HT1080 (cell line): ENCODE data around the gene PIP4P1. TPM values are rescaled to one million over a fixed set of nuclear protein-coding genes. Genes with fewer than 3 reads are reported as not detected.
A peak's percentile ranks its signal among the peaks of the same experiment; 100 is the strongest.
"Not testable (repeated sequence)": the region's sequence is repeated elsewhere in the genome, so short reads cannot be mapped to it uniquely, and the experiment has no call there.

Experiments
- DNase-seq: peaks from one replicate; pipeline ENCODE4 v3.0.0-alpha.2; 2015; ENCODE audit warnings: low read depth
- polyA plus RNA-seq, 2 experiments: library from polyadenylated mRNA; depleted of rRNA; stranded (reverse); fragments of >200 nt; gene quantifications; 2 replicates each; pipeline ENCODE4 v1.2.3, GENCODE V29; 2015
- total RNA-seq: library from RNA; depleted of rRNA; stranded (reverse); fragments of >200 nt; shearing (Covaris generic); gene quantifications from 2 replicates; pipeline ENCODE4 v1.2.3, GENCODE V29; 2014; rRNA removed

The PIP4P1 gene
- total RNA-seq: 20.5 and 21.0 TPM in 2 replicates
- polyA plus RNA-seq (2015; cell fraction: cytosol; rRNA removed): 20.3 and 26.6 TPM in 2 replicates
- 34.2 and 36.5 TPM in 2 replicates for polyA plus RNA-seq (2015; cell fraction: nucleus; rRNA removed)

DNA sequence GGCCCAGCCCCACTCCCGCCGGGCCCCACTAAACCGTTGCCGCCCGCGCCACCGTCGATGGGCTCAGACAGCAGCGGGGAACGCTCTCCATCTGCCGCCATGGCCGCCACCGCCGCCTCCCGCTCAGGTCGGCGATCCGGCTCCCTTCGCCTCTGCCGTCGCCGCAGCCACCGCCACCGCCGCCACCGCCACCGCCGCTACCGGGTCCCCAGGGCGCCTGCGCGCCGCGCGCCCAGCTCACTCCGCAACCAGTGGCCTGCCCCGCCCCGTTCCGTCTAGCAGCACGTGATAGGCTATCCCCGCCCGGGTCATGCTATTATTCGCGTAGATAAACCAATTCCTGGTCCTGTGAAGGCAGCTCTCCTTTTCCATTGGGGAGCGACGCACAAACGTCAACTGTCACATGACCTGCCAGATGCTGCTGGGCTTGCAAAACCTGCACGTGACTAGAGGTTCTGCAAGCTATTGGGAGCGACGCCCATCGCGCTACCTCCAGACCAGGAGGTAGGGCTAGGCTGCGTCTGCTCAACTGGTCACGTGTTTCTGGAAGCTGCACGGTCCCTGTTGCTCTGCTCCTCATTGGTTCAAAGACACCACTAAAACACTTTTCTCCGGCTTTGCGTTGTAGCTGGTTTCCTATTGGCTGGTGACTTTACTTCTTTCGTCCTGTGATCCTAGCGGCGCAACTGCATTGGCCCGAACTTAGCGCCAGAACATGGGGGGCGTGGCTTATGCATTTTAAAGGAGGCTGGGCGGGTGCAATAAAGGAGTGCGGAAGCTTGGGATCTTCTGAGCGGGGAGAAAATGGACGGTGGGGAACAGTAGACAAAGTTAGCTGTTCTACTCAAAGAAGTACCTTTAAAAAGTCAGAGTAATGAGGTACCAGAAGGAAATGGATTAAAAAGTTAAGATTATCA, at the start of gene PIP4P1:
PIP4P1 (minus strand) TSS at position 210 of the 917 bp plus-strand sequence; CDS start at position 101, 109 bp downstream.
- peak; percentile 100 for DNase-seq

- DNase-seq: no peak
Observed at GRCh38 chr14:20508367-20508766, 47.1 kb upstream of the PIP4P1 start.

GRCh38 chr14:20507537-20507936, 46.3 kb upstream of the PIP4P1 start:
- not testable (repeated sequence) for DNase-seq

DNA sequence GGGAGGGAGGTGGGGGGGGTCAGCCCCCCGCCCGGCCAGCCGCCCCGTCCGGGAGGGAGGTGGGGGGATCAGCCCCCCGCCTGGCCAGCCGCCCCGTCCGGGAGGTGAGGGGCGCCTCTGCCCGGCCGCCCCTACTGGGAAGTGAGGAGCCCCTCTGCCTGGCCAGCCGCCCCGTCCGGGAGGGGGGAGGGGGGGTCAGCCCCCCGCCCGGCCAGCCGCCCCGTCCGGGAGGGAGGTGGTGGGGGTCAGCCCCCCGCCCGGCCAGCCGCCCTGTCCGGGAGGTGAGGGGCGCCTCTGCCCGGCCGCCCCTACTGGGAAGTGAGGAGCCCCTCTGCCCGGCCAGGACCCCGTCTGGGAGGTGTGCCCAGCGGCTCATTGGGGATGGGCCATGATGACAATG, 45.5 kb upstream of the PIP4P1 start:
- DNase-seq: not testable (repeated sequence)

DNA sequence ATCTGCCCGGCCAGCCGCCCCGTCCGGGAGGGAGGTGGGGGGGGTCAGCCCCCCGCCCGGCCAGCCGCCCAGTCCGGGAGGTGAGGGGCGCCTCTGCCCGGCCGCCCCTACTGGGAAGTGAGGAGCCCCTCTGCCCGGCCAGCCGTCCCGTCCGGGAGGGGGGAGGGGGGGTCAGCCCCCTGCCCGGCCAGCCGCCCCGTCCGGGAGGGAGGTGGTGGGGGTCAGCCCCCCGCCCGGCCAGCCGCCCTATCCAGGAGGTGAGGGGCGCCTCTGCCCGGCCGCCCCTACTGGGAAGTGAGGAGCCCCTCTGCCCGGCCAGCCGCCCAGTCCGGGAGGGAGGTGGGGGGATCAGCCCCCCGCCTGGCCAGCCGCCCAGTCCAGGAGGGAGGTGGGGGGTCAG, 45.0 kb upstream of the PIP4P1 start:
- not testable (repeated sequence) for DNase-seq

DNA sequence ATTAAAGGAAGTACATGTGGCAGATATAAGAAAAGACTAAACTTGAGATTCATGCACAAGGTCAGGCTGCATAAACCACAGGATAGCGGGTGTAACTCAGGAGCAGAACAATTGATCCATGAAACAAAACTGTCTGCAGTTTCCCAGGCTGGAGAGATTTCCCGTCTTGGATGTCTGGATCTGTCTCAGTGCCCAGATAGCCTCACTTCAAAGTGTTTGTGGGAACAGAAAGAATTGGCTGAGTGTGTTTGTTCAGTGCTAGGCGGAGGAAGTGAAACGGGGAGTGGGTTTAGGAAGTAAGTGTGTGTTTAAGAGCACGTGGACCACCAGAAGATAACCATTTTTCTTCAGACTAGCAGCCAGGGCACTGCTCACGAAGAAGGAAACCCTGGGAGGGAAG, 42.7 kb upstream of the PIP4P1 start:
- no peak for DNase-seq

- peak; percentile 45 for DNase-seq
Observed at GRCh38 chr14:20501346-20501745, 40.1 kb upstream of the PIP4P1 start.

DNA sequence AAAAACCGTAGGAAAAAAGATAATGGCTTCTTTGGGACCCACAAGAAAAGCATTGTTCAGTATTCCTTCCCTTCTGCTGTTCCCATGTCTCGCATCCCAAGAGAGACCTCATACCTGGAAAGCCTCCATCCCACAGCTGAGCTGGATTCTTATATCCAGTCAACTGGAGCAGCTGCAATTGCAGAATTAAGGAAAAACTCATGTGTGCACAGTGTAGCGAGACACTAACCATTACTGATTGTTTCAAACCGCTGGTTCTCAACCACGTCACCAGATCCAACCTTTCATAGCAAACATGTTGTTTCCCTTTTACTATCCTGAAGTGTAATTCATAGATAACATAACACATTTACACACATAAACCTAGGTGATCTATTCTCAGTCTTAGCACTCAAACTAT, 38.6 kb upstream of the PIP4P1 start:
- no peak for DNase-seq

DNA sequence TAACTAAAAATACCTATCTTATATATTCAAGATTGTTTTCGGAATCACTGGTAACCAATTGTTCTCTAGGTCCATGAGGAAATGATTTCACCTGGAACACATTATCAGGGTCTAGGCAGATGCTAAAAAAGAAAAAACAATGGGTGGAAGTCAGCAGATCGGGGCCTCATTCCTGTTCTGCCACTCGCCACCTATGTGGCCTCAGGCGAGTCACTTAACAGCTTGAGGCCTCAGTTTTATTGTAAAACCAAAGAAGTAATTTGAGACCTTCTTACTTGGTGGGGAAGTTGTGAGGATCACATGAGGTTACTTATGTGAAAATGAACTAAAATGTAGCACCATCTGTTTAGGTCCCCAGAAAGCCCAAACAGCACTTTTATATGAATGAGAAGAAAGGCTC, 37.9 kb upstream of the PIP4P1 start:
- peak; percentile 47 for DNase-seq

DNA sequence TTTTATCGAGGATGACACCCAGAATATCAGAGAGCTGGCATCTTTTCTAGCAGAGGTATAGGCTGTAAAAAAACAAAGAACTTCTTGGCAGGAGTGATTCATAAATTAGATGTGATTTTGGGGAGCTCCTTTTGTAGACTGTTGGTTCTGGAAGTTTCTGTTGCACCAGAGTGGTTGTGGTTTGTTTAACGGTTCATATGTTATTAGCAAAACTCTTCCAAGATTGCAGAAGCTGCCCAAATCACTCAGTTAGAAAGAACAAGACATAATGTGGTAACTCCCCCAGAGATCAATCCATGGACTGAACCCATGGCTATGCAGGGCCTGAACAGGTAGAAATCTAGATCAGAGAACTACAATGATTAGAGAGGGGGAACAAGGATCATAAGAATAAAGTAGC, 37.4 kb upstream of the PIP4P1 start:
- no peak for DNase-seq

- peak; percentile 67 for DNase-seq
Observed at GRCh38 chr14:20494935-20495766, 33.9 kb upstream of the PIP4P1 start.

DNA sequence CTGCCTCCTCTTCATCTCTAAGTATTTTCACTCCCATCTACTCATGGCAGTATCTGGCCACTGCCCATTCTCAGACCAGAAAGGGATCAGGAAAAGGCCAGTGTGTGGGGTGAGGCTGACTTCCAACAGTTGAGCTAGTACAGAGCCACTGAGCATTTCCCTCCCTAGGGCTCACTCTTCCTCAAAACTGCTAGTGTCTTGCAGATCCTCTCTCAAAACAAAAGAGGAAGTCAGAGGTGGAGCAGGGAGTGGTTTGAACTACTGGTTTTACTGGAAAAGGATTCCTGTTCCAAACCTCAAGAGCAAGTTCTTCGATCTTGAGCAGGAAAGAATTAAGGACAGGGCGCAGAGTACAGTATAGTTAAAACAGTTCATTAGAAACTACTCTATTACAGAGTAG, 32.4 kb upstream of the PIP4P1 start:
- DNase-seq: no peak

GRCh38 chr14:20492486-20492885, 31.3 kb upstream of the PIP4P1 start:
- DNase-seq: peak; percentile 72

- no peak for DNase-seq
Observed at GRCh38 chr14:20490563-20490962, 29.3 kb upstream of the PIP4P1 start.

DNA sequence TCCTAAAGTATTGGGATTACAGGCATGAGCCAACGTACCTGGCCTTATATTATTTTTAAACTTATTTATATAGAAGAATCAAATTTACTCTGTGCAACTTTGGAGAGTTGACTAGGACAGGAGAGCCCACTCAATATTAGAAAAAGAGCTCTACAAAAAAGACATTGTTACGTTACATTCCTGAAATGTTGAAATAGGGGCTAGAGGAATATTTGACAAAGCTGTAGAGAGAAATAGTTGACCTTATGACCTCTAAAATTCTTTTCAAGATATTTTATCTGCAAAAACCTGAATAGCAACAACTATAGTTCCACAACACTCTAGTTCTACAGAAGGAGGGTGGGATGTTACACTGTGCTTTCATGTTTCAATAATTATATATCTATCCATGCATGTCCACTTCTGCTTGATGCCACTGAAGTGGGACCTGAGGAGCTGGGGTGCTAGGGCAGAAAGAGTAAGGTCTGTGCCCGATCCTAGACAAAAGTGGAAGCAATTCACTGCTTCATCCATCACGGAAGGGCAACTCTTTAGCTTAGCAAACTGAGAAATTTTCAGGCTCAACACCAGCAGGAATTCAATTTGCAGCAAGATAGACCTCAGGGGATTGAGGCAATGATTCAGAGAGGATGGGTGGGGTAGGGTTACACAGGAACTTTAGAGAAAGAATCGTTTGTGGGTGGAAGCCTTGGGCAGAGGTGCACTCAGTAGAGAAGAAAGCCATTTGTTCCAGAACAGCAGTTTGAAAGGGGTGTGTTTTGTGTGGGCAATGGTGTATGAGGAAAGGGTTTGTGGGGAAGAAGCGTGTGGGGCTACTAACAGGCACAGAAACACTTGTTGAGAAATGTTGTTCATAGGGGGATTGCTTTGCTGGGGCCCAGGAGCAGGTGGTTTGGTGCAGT, 28.1 kb upstream of the PIP4P1 start:
- DNase-seq: peak; percentile 54

- no peak for DNase-seq
Observed at GRCh38 chr14:20487396-20487725, 26.1 kb upstream of the PIP4P1 start.

- DNase-seq: no peak
Observed at GRCh38 chr14:20486684-20487395, 25.6 kb upstream of the PIP4P1 start.

DNA sequence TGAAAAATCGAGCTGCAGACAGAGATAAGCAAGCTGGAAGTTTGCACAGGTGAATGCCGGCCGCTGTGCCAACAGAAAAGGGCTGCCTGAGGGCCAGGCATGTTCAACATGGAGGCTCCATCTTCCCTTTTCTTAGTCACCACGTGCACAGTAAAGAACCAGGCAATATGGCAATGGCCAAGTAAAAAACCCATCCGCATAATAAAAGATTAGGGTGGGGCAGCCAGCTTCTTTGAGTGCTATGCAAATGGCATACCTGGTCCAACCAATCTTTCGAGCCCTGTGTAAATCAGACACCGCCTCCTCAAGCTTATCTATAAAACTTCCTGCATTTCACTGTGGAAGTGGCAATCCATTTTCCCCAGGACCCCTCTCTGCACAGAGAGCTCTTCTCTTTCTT, 24.7 kb upstream of the PIP4P1 start:
- no peak for DNase-seq

GRCh38 chr14:20482382-20482781, 21.1 kb upstream of the PIP4P1 start:
- DNase-seq: no peak

- no peak for DNase-seq
Observed at GRCh38 chr14:20478894-20479293, 17.7 kb upstream of the PIP4P1 start.
